ENCODE measurements around the gene ELMO3. TPM values are rescaled to one million over a fixed set of nuclear protein-coding genes. Genes with fewer than 3 reads are reported as not detected.

ELMO3 gene
- total RNA-seq, 4 donors from 2014 or later: 0.51 to 1.5 (median 0.93) TPM

GRCh38 chr16:67173808-67174705, 24.9 kb upstream of the ELMO3 start:
- TF ChIP-seq CTCF (IDR thresholded peaks at IDR 0.05; ENCODE audit: low read depth): no peak

GRCh38 chr16:67174706-67175231, 24.2 kb upstream of the ELMO3 start:
- no peak for TF ChIP-seq CTCF (IDR thresholded peaks at IDR 0.05; ENCODE audit: low read depth)

GRCh38 chr16:67176662-67177061, 22.3 kb upstream of the ELMO3 start:
- no peak for TF ChIP-seq CTCF (IDR thresholded peaks at IDR 0.05; ENCODE audit: low read depth)

GRCh38 chr16:67177743-67178699, 20.9 kb upstream of the ELMO3 start:
- no peak for TF ChIP-seq CTCF (IDR thresholded peaks at IDR 0.05; ENCODE audit: low read depth)

- TF ChIP-seq CTCF (IDR thresholded peaks at IDR 0.05; ENCODE audit: low read depth): no peak
Observed at GRCh38 chr16:67179421-67180080, 19.4 kb upstream of the ELMO3 start.

GRCh38 chr16:67180166-67180565, 18.8 kb upstream of the ELMO3 start:
- TF ChIP-seq CTCF (IDR thresholded peaks at IDR 0.05; ENCODE audit: low read depth): no peak

Data from subcutaneous adipose tissue (tissue), 4 donors.